Endometrial microvascular endothelial cells (primary cell): ENCODE data around the gene SLC38A6. TPM values are rescaled to one million over a fixed set of nuclear protein-coding genes. Genes with fewer than 3 reads are reported as not detected.

ENCODE experiments used
- in situ Hi-C: cut with HindIII; loops from 2 replicates; pipeline ENCODE4 v1.10.0; 2017; ENCODE audit warnings: low sequenced_read_pairs, low pct_unique_long_range_greater_than_20kb; ENCODE audit errors: inconsistent ontology term
- total RNA-seq: library from RNA; depleted of rRNA; stranded (reverse); fragments of >200 nt; gene quantifications from one replicate; pipeline ENCODE4 v1.2.3, GENCODE V29; 2015; ENCODE audit errors: inconsistent ontology term

Gene SLC38A6
- total RNA-seq, 1 donor from 2014 or later = 22.9 TPM

- in situ Hi-C loops = no loop called here
These were observed 8.0 kb upstream of the SLC38A6 start for GRCh38 chr14:60973070-60973469.

GRCh38 chr14:60974090-60974651 is 6.9 kb upstream of the SLC38A6 start:
- in situ Hi-C loops = no loop called here

GRCh38 chr14:60975551-60975950 is 5.5 kb upstream of the SLC38A6 start:
- in situ Hi-C loops = no loop called here

GRCh38 chr14:60977847-60978246 is 3.2 kb upstream of the SLC38A6 start:
- in situ Hi-C loops = no loop called here

- in situ Hi-C loops = no loop called here
These were observed 799 bp downstream of the SLC38A6 start for GRCh38 chr14:60981633-60982455.

GRCh38 chr14:60984196-60984595 is 3.2 kb downstream of the SLC38A6 start:
- in situ Hi-C loops = no loop called here

GRCh38 chr14:60986500-60986899 is 5.5 kb downstream of the SLC38A6 start:
- in situ Hi-C loops = no loop called here

GRCh38 chr14:60989599-60989998 is 8.6 kb downstream of the SLC38A6 start:
- in situ Hi-C loops = no loop called here

- in situ Hi-C loops = no loop called here
These were observed 17.6 kb downstream of the SLC38A6 start for GRCh38 chr14:60998617-60999016.

GRCh38 chr14:60999536-60999935 is 18.5 kb downstream of the SLC38A6 start:
- in situ Hi-C loops = no loop called here

- in situ Hi-C loops = no loop called here
These were observed 22.5 kb downstream of the SLC38A6 start for GRCh38 chr14:61003571-61003970.

GRCh38 chr14:61019537-61019936 is 38.5 kb downstream of the SLC38A6 start:
- in situ Hi-C loops = no loop called here

- in situ Hi-C loops = loop anchor here (25.0 kb wide), 1 partner anchor 388 kb away; the partner anchor contains the start of gene SIX1
These were observed 44.5 kb downstream of the SLC38A6 start for GRCh38 chr14:61025251-61026223.

- in situ Hi-C loops = loop anchor here (25.0 kb wide), 1 partner anchor 389 kb away; the partner anchor contains the start of gene SIX1
These were observed 45.5 kb downstream of the SLC38A6 start for GRCh38 chr14:61026526-61026925.

- in situ Hi-C loops = loop anchor here (25.0 kb wide), 1 partner anchor 394 kb away; the partner anchor contains the start of gene SIX1
These were observed 50.0 kb downstream of the SLC38A6 start for GRCh38 chr14:61031026-61031425.

GRCh38 chr14:61033054-61033453 is 52.0 kb downstream of the SLC38A6 start:
- in situ Hi-C loops = loop anchor here (25.0 kb wide), 1 partner anchor 396 kb away; the partner anchor contains the start of gene SIX1

GRCh38 chr14:61033855-61034254 is 52.8 kb downstream of the SLC38A6 start:
- in situ Hi-C loops = loop anchor here (25.0 kb wide), 1 partner anchor 397 kb away; the partner anchor contains the start of gene SIX1

GRCh38 chr14:61034416-61035120 is 53.5 kb downstream of the SLC38A6 start:
- in situ Hi-C loops = loop anchor here (25.0 kb wide), 1 partner anchor 397 kb away; the partner anchor contains the start of gene SIX1
